Loucy (cell line): ENCODE measurements around the gene FSTL3.

Experiments used
- CTCF ChIP-seq: fragments of 200-600 bp; sonication (generic); conservative IDR thresholded peaks from 2 replicates; pipeline ENCODE4 v1.5.1; 2014; ENCODE audit warnings: mild to moderate bottlenecking, antibody characterized with exemption, low read length
- EZH2phosphoT487 ChIP-seq: fragments of 200-600 bp; IDR thresholded peaks from 2 replicates; pipeline ENCODE4 v1.6.1; 2018; ENCODE audit warnings: antibody characterized with exemption, mild to moderate bottlenecking, moderate library complexity, borderline replicate concordance

- TF ChIP-seq CTCF (no peak), EZH2phosphoT487 (no peak)
Observed at GRCh38 chr19:678791-679388, 2.7 kb downstream of the FSTL3 start.
